Mesodermal cell (in vitro differentiated cells): Measurements from ENCODE around the gene MYCL.
"Not testable (repeated sequence)": the region's sequence is repeated elsewhere in the genome, so short reads cannot be mapped to it uniquely, and the experiment has no call there.

Source experiments
- H3K27ac ChIP-seq: 2 replicates; pipeline ENCODE4 v1.7.0; 2013; ENCODE audit warnings: mild to moderate bottlenecking, low read depth, low read length, moderate library complexity; ENCODE audit not compliant: severe bottlenecking
- H3K36me3 ChIP-seq: 2 replicates; pipeline ENCODE4 v1.7.1; 2013; ENCODE audit warnings: mild to moderate bottlenecking, low read length, moderate library complexity; ENCODE audit not compliant: control insufficient read depth, insufficient read depth
- H3K4me1 ChIP-seq: one replicate; pipeline ENCODE4 v1.7.1; 2013; ENCODE audit warnings: mild to moderate bottlenecking, low read length; ENCODE audit not compliant: insufficient read depth, control insufficient read depth, poor library complexity, severe bottlenecking
- H3K4me3 ChIP-seq: 2 replicates; pipeline ENCODE4 v1.7.0; 2013; ENCODE audit warnings: low read length, control low read depth, mild to moderate bottlenecking; ENCODE audit not compliant: insufficient read depth, poor library complexity, severe bottlenecking; ENCODE audit errors: extremely low read depth
- H3K9me3 ChIP-seq: 2 replicates; pipeline ENCODE4 v1.7.1; 2013; ENCODE audit warnings: mild to moderate bottlenecking, low read length, moderate library complexity; ENCODE audit not compliant: control insufficient read depth
- WGBS, 2 experiments: methylation state at CpG; one replicate each; pipeline ENCODE4 v1.1.5; 2013; ENCODE audit warnings: missing lambda C conversion rate in 2 of 2; ENCODE audit not compliant: insufficient coverage in 2 of 2; 5-methylcytosine and 5-hydroxymethylcytosine counted together

MYCL gene

GRCh38 chr1:39915499-39916129, 13.9 kb upstream of the MYCL start:
- no peak overlapping the region for H3K4me3 ChIP-seq
- H3K4me1 ChIP-seq = no peaks in the 10 kb centered on the region
- no peak overlapping the region for H3K27ac ChIP-seq
- 84% methylated on average over 3 to 4 of the region's 6 CpGs for WGBS, 2 experiments
- H3K9me3 ChIP-seq = no peaks in the 10 kb centered on the region
- H3K36me3 ChIP-seq = no peaks in the 10 kb centered on the region

- not testable (repeated sequence) for H3K36me3 ChIP-seq, H3K4me3 ChIP-seq, H3K9me3 ChIP-seq, H3K27ac ChIP-seq, H3K4me1 ChIP-seq
- 98 to 100% methylated on average over 4 to 9 of the region's 30 CpGs for WGBS, 2 experiments
Observed at GRCh38 chr1:39913136-39913535, 11.4 kb upstream of the MYCL start.

- Histone ChIP-seq H3K36me3 (no peaks in the 10 kb centered on the region), H3K4me1 (no peaks in the 10 kb centered on the region), H3K27ac (no peak overlapping the region), H3K4me3 (no peak overlapping the region), H3K9me3 (peaks cover 12% of the 10 kb centered on the region)
- WGBS, 2 experiments = 100% methylated on average over 3 of the region's 3 CpGs
Observed at GRCh38 chr1:39910263-39910662, 8.5 kb upstream of the MYCL start.

GRCh38 chr1:39908534-39908933, 6.8 kb upstream of the MYCL start:
- Histone ChIP-seq H3K4me3 (no peak overlapping the region), H3K9me3 (peaks cover 12% of the 10 kb centered on the region), H3K27ac (no peak overlapping the region), H3K4me1 (no peaks in the 10 kb centered on the region), H3K36me3 (no peaks in the 10 kb centered on the region)
- WGBS, 2 experiments = 100% methylated on average over 1 of the region's 2 CpGs

- Histone ChIP-seq H3K4me3 (no peak overlapping the region), H3K36me3 (no peaks in the 10 kb centered on the region), H3K27ac (no peak overlapping the region), H3K4me1 (no peaks in the 10 kb centered on the region), H3K9me3 (peaks cover 12% of the 10 kb centered on the region)
- 100% methylated on average over 1 of the region's 3 CpGs; no CpG with 5 or more reads in 1 of the 2 experiments for WGBS, 2 experiments
Observed at GRCh38 chr1:39907528-39908453, 6.1 kb upstream of the MYCL start.

- 93 to 100% methylated on average over 1 to 3 of the region's 4 CpGs for WGBS, 2 experiments
- no peak overlapping the region for H3K4me3 ChIP-seq
- H3K36me3 ChIP-seq = no peaks in the 10 kb centered on the region
- no peaks in the 10 kb centered on the region for H3K4me1 ChIP-seq
- H3K27ac ChIP-seq = no peak overlapping the region
- peaks cover 12% of the 10 kb centered on the region for H3K9me3 ChIP-seq
Observed at GRCh38 chr1:39905172-39905571, 3.5 kb upstream of the MYCL start.

GRCh38 chr1:39902460-39902807, 717 bp upstream of the MYCL start:
- Histone ChIP-seq H3K4me3 (peak overlapping the region; percentile 65), H3K9me3 (no peaks in the 10 kb centered on the region), H3K27ac (no peak overlapping the region), H3K36me3 (no peaks in the 10 kb centered on the region), H3K4me1 (peaks cover 18% of the 10 kb centered on the region)
- WGBS, 2 experiments = 3 to 10% methylated on average over 8 of the region's 13 CpGs

GRCh38 chr1:39901464-39901713, 328 bp downstream of the MYCL start:
- H3K9me3 ChIP-seq = no peaks in the 10 kb centered on the region
- H3K27ac ChIP-seq = no peak overlapping the region
- peak overlapping the region; percentile 65 for H3K4me3 ChIP-seq
- WGBS, 2 experiments = 0% methylated on average over 11 to 16 of the region's 28 CpGs
- peaks cover 24% of the 10 kb centered on the region for H3K4me1 ChIP-seq
- no peaks in the 10 kb centered on the region for H3K36me3 ChIP-seq

- 0 to 1% methylated on average over 49 to 64 of the region's 64 CpGs for WGBS, 2 experiments
- Histone ChIP-seq H3K4me3 (peak overlapping the region; percentile 65), H3K36me3 (no peaks in the 10 kb centered on the region), H3K4me1 (peaks cover 27% of the 10 kb centered on the region), H3K9me3 (no peaks in the 10 kb centered on the region), H3K27ac (no peak overlapping the region)
Observed at GRCh38 chr1:39900662-39901463, 854 bp downstream of the MYCL start.

GRCh38 chr1:39899611-39900538, 1.8 kb downstream of the MYCL start:
- WGBS, 2 experiments = 60 to 62% methylated on average over 4 to 5 of the region's 8 CpGs
- Histone ChIP-seq H3K4me1 (peaks cover 27% of the 10 kb centered on the region), H3K4me3 (peak overlapping the region; percentile 65), H3K36me3 (no peaks in the 10 kb centered on the region), H3K9me3 (no peaks in the 10 kb centered on the region), H3K27ac (no peak overlapping the region)
